GM21390 (cell line): Measurements from ENCODE around the gene ASS1.
"Not testable (repeated sequence)": the region's sequence is repeated elsewhere in the genome, so short reads cannot be mapped to it uniquely, and the experiment has no call there.

Experiments
- ATAC-seq: cut with Tn5 transposase; IDR thresholded peaks from one replicate; pipeline ENCODE4 v1.9.1; 2021; ENCODE audit not compliant: unreplicated experiment

The ASS1 gene

GRCh38 chr9:130433168-130433946 is 11.4 kb upstream of the ASS1 start:
- no peak for ATAC-seq

GRCh38 chr9:130433947-130434262 is 10.9 kb upstream of the ASS1 start:
- ATAC-seq, result no peak

GRCh38 chr9:130434656-130435055 is 10.1 kb upstream of the ASS1 start:
- ATAC-seq, result not testable (repeated sequence)

GRCh38 chr9:130437011-130437789 is 7.6 kb upstream of the ASS1 start:
- no peak for ATAC-seq

- ATAC-seq, result no peak
These were observed 6.3 kb upstream of the ASS1 start for GRCh38 chr9:130438382-130438981.

- no peak for ATAC-seq
These were observed 3.7 kb upstream of the ASS1 start for GRCh38 chr9:130441031-130441430.

- ATAC-seq, result no peak
These were observed 1.9 kb upstream of the ASS1 start for GRCh38 chr9:130442746-130443455.

- ATAC-seq, result no peak
These were observed 1.3 kb upstream of the ASS1 start for GRCh38 chr9:130443456-130443801.

GRCh38 chr9:130443840-130444492 is 795 bp upstream of the ASS1 start:
- ATAC-seq, result no peak

- no peak for ATAC-seq
These were observed 665 bp downstream of the ASS1 start for GRCh38 chr9:130445268-130445983.

GRCh38 chr9:130446101-130446861 is 1.5 kb downstream of the ASS1 start:
- ATAC-seq, result no peak

GRCh38 chr9:130447193-130447816 is 2.5 kb downstream of the ASS1 start:
- no peak for ATAC-seq

- ATAC-seq, result no peak
These were observed 3.4 kb downstream of the ASS1 start for GRCh38 chr9:130448035-130448624.

- ATAC-seq, result no peak
These were observed 4.2 kb downstream of the ASS1 start for GRCh38 chr9:130448771-130449603.

- ATAC-seq, result no peak
These were observed 5.7 kb downstream of the ASS1 start for GRCh38 chr9:130450344-130451003.

GRCh38 chr9:130451004-130451390 is 6.2 kb downstream of the ASS1 start:
- no peak for ATAC-seq
